GM19397 (cell line): ENCODE measurements around the gene BRPF3.

Experiments
- ATAC-seq: cut with Tn5 transposase; IDR thresholded peaks from one replicate; pipeline ENCODE4 v1.9.1; 2021; ENCODE audit warnings: mild to moderate bottlenecking, moderate library complexity; ENCODE audit not compliant: unreplicated experiment

The BRPF3 gene

GRCh38 chr6:36266913-36267644 is 70.5 kb downstream of the BRPF3 start:
- ATAC-seq: no peak

- ATAC-seq: no peak
These were observed 71.4 kb downstream of the BRPF3 start for GRCh38 chr6:36267731-36268477.

- ATAC-seq: no peak
These were observed 72.1 kb downstream of the BRPF3 start for GRCh38 chr6:36268478-36269275.

- ATAC-seq: no peak
These were observed 73.5 kb downstream of the BRPF3 start, which contains the start of gene PNPLA1 for GRCh38 chr6:36269834-36270705. TSS of gene PNPLA1 (plus strand) at chr6:36270060. CDS start at chr6:36270460, 400 bp downstream.

- no peak for ATAC-seq
These were observed 75.7 kb downstream of the BRPF3 start for GRCh38 chr6:36272234-36272633.

- ATAC-seq: no peak
These were observed 76.5 kb downstream of the BRPF3 start for GRCh38 chr6:36273067-36273466.

GRCh38 chr6:36273802-36274514 is 77.4 kb downstream of the BRPF3 start:
- no peak for ATAC-seq

GRCh38 chr6:36276581-36277536 is 80.3 kb downstream of the BRPF3 start:
- ATAC-seq: no peak

- no peak for ATAC-seq
These were observed 81.5 kb downstream of the BRPF3 start for GRCh38 chr6:36277946-36278470.

- ATAC-seq: no peak
These were observed 83.9 kb downstream of the BRPF3 start for GRCh38 chr6:36280467-36280866.

GRCh38 chr6:36280983-36281382 is 84.4 kb downstream of the BRPF3 start:
- ATAC-seq: no peak
